Activated naive CD8-positive, alpha-beta T cell treated with anti-CD3 and anti-CD28 coated beads for 36 hours (primary cell): Measurements from ENCODE around the gene AZGP1. TPM values are rescaled to one million over a fixed set of nuclear protein-coding genes. Genes with fewer than 3 reads are reported as not detected.
"Not testable (repeated sequence)": the region's sequence is repeated elsewhere in the genome, so short reads cannot be mapped to it uniquely, and the experiment has no call there.

Experiments used
- DNase-seq: peaks from one replicate; pipeline ENCODE4 v3.0.0; 2021
- H3K27ac Mint-ChIP-seq: one replicate; pipeline ENCODE4 v1.8.0; 2022; ENCODE audit warnings: mild to moderate bottlenecking, moderate library complexity, mixed read lengths
- H3K27me3 Mint-ChIP-seq: one replicate; pipeline ENCODE4 v1.8.0; 2022; ENCODE audit warnings: mild to moderate bottlenecking, mixed read lengths
- H3K36me3 Mint-ChIP-seq: one replicate; pipeline ENCODE4 v1.8.0; 2021; ENCODE audit warnings: mild to moderate bottlenecking, mixed read lengths
- H3K4me1 Mint-ChIP-seq: one replicate; pipeline ENCODE4 v1.8.0; 2021; ENCODE audit warnings: mixed read lengths
- H3K4me3 Mint-ChIP-seq: one replicate; pipeline ENCODE4 v1.8.0; 2022; ENCODE audit warnings: mild to moderate bottlenecking, moderate library complexity, mixed read lengths
- H3K9me3 Mint-ChIP-seq: one replicate; pipeline ENCODE4 v1.8.0; 2022; ENCODE audit warnings: mixed read lengths
- total RNA-seq, 2 experiments: library from RNA; stranded (reverse); gene quantifications; one replicate each; pipeline ENCODE4 v1.2.3, GENCODE V29; 2021

Gene AZGP1
- total RNA-seq, 2 experiments from 2014 or later, result not detected

GRCh38 chr7:100010901-100011300 lies 35.1 kb upstream of the AZGP1 start:
- no peak overlapping the region for H3K4me3 Mint-ChIP-seq
- DNase-seq, result no peak
- peaks cover 3% of the 10 kb centered on the region for H3K27me3 Mint-ChIP-seq
- no peaks in the 10 kb centered on the region for H3K9me3 Mint-ChIP-seq
- peaks cover under 1% of the 10 kb centered on the region for H3K36me3 Mint-ChIP-seq
- H3K27ac Mint-ChIP-seq, result no peak overlapping the region
- peaks cover 15% of the 10 kb centered on the region for H3K4me1 Mint-ChIP-seq

GRCh38 chr7:100009952-100010351 lies 34.1 kb upstream of the AZGP1 start:
- not testable (repeated sequence) for H3K36me3 Mint-ChIP-seq, H3K4me3 Mint-ChIP-seq, H3K9me3 Mint-ChIP-seq, DNase-seq, H3K27me3 Mint-ChIP-seq, H3K27ac Mint-ChIP-seq
- peaks cover 11% of the 10 kb centered on the region for H3K4me1 Mint-ChIP-seq

GRCh38 chr7:100008525-100008924 lies 32.7 kb upstream of the AZGP1 start:
- peaks cover 7% of the 10 kb centered on the region for H3K4me1 Mint-ChIP-seq
- H3K4me3 Mint-ChIP-seq, result no peak overlapping the region
- H3K36me3 Mint-ChIP-seq, result no peaks in the 10 kb centered on the region
- H3K27ac Mint-ChIP-seq, result no peak overlapping the region
- H3K9me3 Mint-ChIP-seq, result no peaks in the 10 kb centered on the region
- no peak for DNase-seq
- peaks cover 3% of the 10 kb centered on the region for H3K27me3 Mint-ChIP-seq

GRCh38 chr7:100007887-100008286 lies 32.1 kb upstream of the AZGP1 start:
- no peak for DNase-seq
- Mint-ChIP-seq H3K36me3 (no peaks in the 10 kb centered on the region), H3K9me3 (no peaks in the 10 kb centered on the region), H3K4me1 (peaks cover 2% of the 10 kb centered on the region), H3K27me3 (peaks cover 3% of the 10 kb centered on the region), H3K4me3 (no peak overlapping the region), H3K27ac (no peak overlapping the region)

GRCh38 chr7:100003711-100004661 lies 28.2 kb upstream of the AZGP1 start:
- H3K27ac Mint-ChIP-seq, result no peak overlapping the region
- H3K9me3 Mint-ChIP-seq, result no peaks in the 10 kb centered on the region
- H3K27me3 Mint-ChIP-seq, result peaks cover 3% of the 10 kb centered on the region
- DNase-seq, result no peak
- H3K4me3 Mint-ChIP-seq, result no peak overlapping the region
- no peaks in the 10 kb centered on the region for H3K4me1 Mint-ChIP-seq
- H3K36me3 Mint-ChIP-seq, result no peaks in the 10 kb centered on the region

GRCh38 chr7:100000239-100000638 lies 24.4 kb upstream of the AZGP1 start:
- no peak overlapping the region for H3K4me3 Mint-ChIP-seq
- H3K27me3 Mint-ChIP-seq, result no peaks in the 10 kb centered on the region
- H3K27ac Mint-ChIP-seq, result no peak overlapping the region
- H3K9me3 Mint-ChIP-seq, result peaks cover 4% of the 10 kb centered on the region
- H3K36me3 Mint-ChIP-seq, result peaks cover 2% of the 10 kb centered on the region
- H3K4me1 Mint-ChIP-seq, result peaks cover 10% of the 10 kb centered on the region
- no peak for DNase-seq

GRCh38 chr7:99997545-99998137 lies 21.8 kb upstream of the AZGP1 start:
- Mint-ChIP-seq H3K4me3 (peak overlapping the region; percentile 77), H3K9me3 (peaks cover 4% of the 10 kb centered on the region), H3K27me3 (no peaks in the 10 kb centered on the region), H3K27ac (peak overlapping the region; percentile 85), H3K36me3 (peaks cover 2% of the 10 kb centered on the region), H3K4me1 (peaks cover 10% of the 10 kb centered on the region)
- DNase-seq, result peak; percentile 77

- Mint-ChIP-seq H3K4me1 (peaks cover 10% of the 10 kb centered on the region), H3K4me3 (peak overlapping the region; percentile 77), H3K27ac (peak overlapping the region; percentile 85), H3K27me3 (no peaks in the 10 kb centered on the region), H3K9me3 (peaks cover 4% of the 10 kb centered on the region), H3K36me3 (peaks cover 2% of the 10 kb centered on the region)
- DNase-seq, result no peak
These were observed 21.1 kb upstream of the AZGP1 start for GRCh38 chr7:99996755-99997544.

- H3K27ac Mint-ChIP-seq, result no peak overlapping the region
- peaks cover 2% of the 10 kb centered on the region for H3K36me3 Mint-ChIP-seq
- peaks cover 4% of the 10 kb centered on the region for H3K9me3 Mint-ChIP-seq
- H3K4me1 Mint-ChIP-seq, result peaks cover 10% of the 10 kb centered on the region
- no peak overlapping the region for H3K4me3 Mint-ChIP-seq
- no peak for DNase-seq
- no peaks in the 10 kb centered on the region for H3K27me3 Mint-ChIP-seq
These were observed 19.0 kb upstream of the AZGP1 start for GRCh38 chr7:99994819-99995218.

GRCh38 chr7:99992330-99993038 lies 16.7 kb upstream of the AZGP1 start:
- Mint-ChIP-seq H3K4me3 (no peak overlapping the region), H3K4me1 (peaks cover 5% of the 10 kb centered on the region), H3K27ac (no peak overlapping the region), H3K9me3 (peaks cover 4% of the 10 kb centered on the region), H3K36me3 (peaks cover 2% of the 10 kb centered on the region), H3K27me3 (no peaks in the 10 kb centered on the region)
- no peak for DNase-seq

- H3K4me1 Mint-ChIP-seq, H3K9me3 Mint-ChIP-seq, H3K27me3 Mint-ChIP-seq, H3K27ac Mint-ChIP-seq, H3K4me3 Mint-ChIP-seq, H3K36me3 Mint-ChIP-seq, DNase-seq: not testable (repeated sequence)
These were observed 15.7 kb upstream of the AZGP1 start for GRCh38 chr7:99991543-99991942.

- no peak for DNase-seq
- Mint-ChIP-seq H3K9me3 (no peaks in the 10 kb centered on the region), H3K36me3 (no peaks in the 10 kb centered on the region), H3K27me3 (no peaks in the 10 kb centered on the region), H3K27ac (no peak overlapping the region), H3K4me1 (no peaks in the 10 kb centered on the region), H3K4me3 (no peak overlapping the region)
These were observed 14.6 kb upstream of the AZGP1 start for GRCh38 chr7:99990460-99990852.

- Mint-ChIP-seq H3K4me1 (no peaks in the 10 kb centered on the region), H3K27me3 (peaks cover 4% of the 10 kb centered on the region), H3K27ac (no peak overlapping the region), H3K9me3 (no peaks in the 10 kb centered on the region), H3K4me3 (no peak overlapping the region), H3K36me3 (no peaks in the 10 kb centered on the region)
- DNase-seq, result no peak
These were observed 12.0 kb upstream of the AZGP1 start for GRCh38 chr7:99987846-99988245.

- not testable (repeated sequence) for H3K4me3 Mint-ChIP-seq, H3K27me3 Mint-ChIP-seq, H3K4me1 Mint-ChIP-seq, H3K9me3 Mint-ChIP-seq, H3K27ac Mint-ChIP-seq, DNase-seq, H3K36me3 Mint-ChIP-seq
These were observed 11.5 kb upstream of the AZGP1 start for GRCh38 chr7:99987306-99987705.

GRCh38 chr7:99984593-99984992 lies 8.8 kb upstream of the AZGP1 start:
- H3K4me3 Mint-ChIP-seq, result no peak overlapping the region
- H3K27ac Mint-ChIP-seq, result no peak overlapping the region
- no peaks in the 10 kb centered on the region for H3K36me3 Mint-ChIP-seq
- peaks cover 7% of the 10 kb centered on the region for H3K4me1 Mint-ChIP-seq
- peaks cover 4% of the 10 kb centered on the region for H3K27me3 Mint-ChIP-seq
- peaks cover 2% of the 10 kb centered on the region for H3K9me3 Mint-ChIP-seq
- DNase-seq, result no peak
